A673 (cell line): ENCODE measurements around the gene OR51B4. TPM values are rescaled to one million over a fixed set of nuclear protein-coding genes. Genes with fewer than 3 reads are reported as not detected.

Source experiments
- BruUV-seq: library from RNA; stranded (reverse); fragments of 400-500 nt; replicated peaks from 2 replicates; lab custom pipeline; 2021; lab: Mats Ljungman, UMichigan
- CTCF ChIA-PET: fragments of 300-600 bp; sonication (Branson Sonifier 250); formaldehyde crosslinking; loops from one replicate; lab custom pipeline; 2022; ENCODE audit warnings: antibody characterized with exemption; lab: Charles Lee
- POLR2A ChIA-PET: fragments of 300-600 bp; sonication (Branson Sonifier 250); formaldehyde crosslinking; loops from one replicate; lab custom pipeline; 2022; ENCODE audit warnings: antibody characterized with exemption; ENCODE audit not compliant: low non-redundant PET; lab: Charles Lee
- DNase-seq: peaks from one replicate; pipeline ENCODE4 v3.0.0-alpha.2; 2015; ENCODE audit warnings: low spot score
- H3K27ac ChIP-seq: fragments of 200-600 bp; sonication (generic); 2 replicates; pipeline ENCODE4 v1.5.1; 2016; ENCODE audit warnings: mixed run types, low read depth, mild to moderate bottlenecking, mixed read lengths, antibody characterized with exemption, low read length; ENCODE audit not compliant: poor library complexity, severe bottlenecking
- H3K27me3 ChIP-seq: fragments of 200-600 bp; sonication (generic); replicated peaks from 2 replicates; pipeline ENCODE4 v1.6.1; 2017; ENCODE audit warnings: mixed run types, low read depth, mild to moderate bottlenecking, mixed read lengths, antibody characterized with exemption, low read length; ENCODE audit not compliant: insufficient read depth, poor library complexity
- H3K36me3 ChIP-seq: fragments of 200-600 bp; sonication (generic); 2 replicates; pipeline ENCODE4 v1.6.1; 2016; ENCODE audit warnings: mixed run types, mild to moderate bottlenecking, mixed read lengths, antibody characterized with exemption, low read length; ENCODE audit not compliant: insufficient read depth, poor library complexity, severe bottlenecking
- H3K4me1 ChIP-seq: fragments of 200-600 bp; sonication (generic); 2 replicates; pipeline ENCODE4 v1.6.1; 2017; ENCODE audit warnings: mixed run types, mild to moderate bottlenecking, mixed read lengths, antibody characterized with exemption, low read length; ENCODE audit not compliant: insufficient read depth, poor library complexity, severe bottlenecking
- H3K4me3 ChIP-seq: fragments of 200-600 bp; sonication (generic); 2 replicates; pipeline ENCODE4 v1.5.1; 2016; ENCODE audit warnings: low read depth, mixed run types, mild to moderate bottlenecking, mixed read lengths, low read length; ENCODE audit not compliant: poor library complexity, severe bottlenecking
- H3K9me3 ChIP-seq: fragments of 200-600 bp; sonication (generic); 2 replicates; pipeline ENCODE4 v1.6.1; 2016; ENCODE audit warnings: mixed run types, low read depth, mild to moderate bottlenecking, mixed read lengths, antibody characterized with exemption, low read length; ENCODE audit not compliant: poor library complexity, severe bottlenecking
- CTCF ChIP-seq: fragments of 300-800, 200-600 bp; sonication (generic); conservative IDR thresholded peaks from 2 replicates; pipeline ENCODE4 v1.5.1; 2017; ENCODE audit warnings: low read depth, mild to moderate bottlenecking, antibody characterized with exemption, low read length, moderate library complexity, mixed read lengths
- EZH2 ChIP-seq: fragments of 200-600 bp; sonication (generic); IDR thresholded peaks from 2 replicates; pipeline ENCODE4 v1.6.1; 2017; ENCODE audit warnings: borderline replicate concordance, low read depth, mild to moderate bottlenecking, mixed read lengths, antibody characterized with exemption, low read length; ENCODE audit not compliant: poor library complexity, severe bottlenecking
- intact Hi-C: fragments of 100-400 bp; cut with micrococcal nuclease; formaldehyde crosslinking; loops from one replicate; pipeline ENCODE4 v1.10.0; 2022; ENCODE audit not compliant: unreplicated experiment
- total RNA-seq: library from RNA; stranded (reverse); gene quantifications from 2 replicates; pipeline ENCODE4 v1.2.3, GENCODE V29; 2021

The OR51B4 gene
- total RNA-seq, 1 experiment from 2014 or later: not detected

- POLR2A ChIA-PET: no interaction called here
- H3K4me1 ChIP-seq: no peaks in the 10 kb centered on the region
- H3K27ac ChIP-seq: no peak overlapping the region
- BruUV-seq: no TSS peak
- H3K4me3 ChIP-seq: no peak overlapping the region
- no peaks in the 10 kb centered on the region for H3K9me3 ChIP-seq
- no peak for DNase-seq
- CTCF ChIA-PET: no interaction called here
- H3K36me3 ChIP-seq: no peaks in the 10 kb centered on the region
- H3K27me3 ChIP-seq: no peaks in the 10 kb centered on the region
- intact Hi-C loops: no loop called here
- TF ChIP-seq CTCF (no peak), EZH2 (no peak)
These were observed 17.9 kb downstream of the OR51B4 start for GRCh38 chr11:5283882-5284281.

- Histone ChIP-seq H3K4me1 (no peaks in the 10 kb centered on the region), H3K27ac (no peak overlapping the region), H3K4me3 (no peak overlapping the region), H3K9me3 (no peaks in the 10 kb centered on the region), H3K27me3 (no peaks in the 10 kb centered on the region), H3K36me3 (no peaks in the 10 kb centered on the region)
- ChIA-PET CTCF (no interaction called here), POLR2A (no interaction called here)
- no TSS peak for BruUV-seq
- DNase-seq: no peak
- no peak for TF ChIP-seq CTCF
- TF ChIP-seq EZH2: no peak
- intact Hi-C loops: no loop called here
These were observed 18.7 kb downstream of the OR51B4 start for GRCh38 chr11:5283086-5283485.

GRCh38 chr11:5282628-5283027, 19.1 kb downstream of the OR51B4 start:
- BruUV-seq: no TSS peak
- POLR2A ChIA-PET: no interaction called here
- intact Hi-C loops: no loop called here
- no peak for DNase-seq
- CTCF ChIA-PET: no interaction called here
- Histone ChIP-seq H3K4me3 (no peak overlapping the region), H3K9me3 (no peaks in the 10 kb centered on the region), H3K27me3 (no peaks in the 10 kb centered on the region), H3K27ac (no peak overlapping the region), H3K36me3 (no peaks in the 10 kb centered on the region), H3K4me1 (no peaks in the 10 kb centered on the region)
- TF ChIP-seq CTCF (no peak), EZH2 (no peak)
